Gastroesophageal sphincter (tissue), 4 donors: Measurements from ENCODE around the gene CACNA1C. TPM values are rescaled to one million over a fixed set of nuclear protein-coding genes. Genes with fewer than 3 reads are reported as not detected.

ENCODE experiments used
- ATAC-seq: fragments of 150-250 bp; one replicate; pipeline ENCODE4 v1.9.1; 2016; ENCODE audit warnings: mild to moderate bottlenecking, moderate library complexity
- H3K27ac ChIP-seq, 4 donors: fragments of 200-600 bp; sonication (generic) in 3 of 4; 1 replicate in 3 of 4; 2 replicates in 1 of 4; pipeline ENCODE4 v1.5.1; 2016 to 2019
- H3K27me3 ChIP-seq: fragments of 200-600 bp; sonication (generic); one replicate; pipeline ENCODE4 v1.5.1; 2019
- H3K36me3 ChIP-seq, 2 donors: fragments of 200-600 bp; sonication (generic); one replicate each; pipeline ENCODE4 v1.5.1; 2019; ENCODE audit warnings: control low read depth in 1 of 2
- H3K4me1 ChIP-seq, 3 donors: fragments of 200-600 bp; sonication (generic); 1 replicate in 2 of 3; 2 replicates in 1 of 3; pipeline ENCODE4 v1.5.1; 2016 to 2019; ENCODE audit warnings: control low read depth in 2 of 3
- H3K4me3 ChIP-seq, 2 donors: fragments of 200-600 bp; sonication (generic); one replicate each; pipeline ENCODE4 v1.5.1; 2019; ENCODE audit warnings: mild to moderate bottlenecking in 1 of 2, moderate library complexity in 1 of 2
- H3K9me3 ChIP-seq, 3 donors: fragments of 200-600 bp; sonication (generic); one replicate each; pipeline ENCODE4 v1.5.1; 2017 to 2019; ENCODE audit warnings: control low read depth in 2 of 3
- EP300 ChIP-seq: sonication (generic); formaldehyde crosslinking; IDR thresholded peaks from one replicate; pipeline ENCODE4 v1.6.1; 2017; ENCODE audit warnings: antibody characterized with exemption, mild to moderate bottlenecking
- POLR2A ChIP-seq, 2 donors: fragments of 450-650 bp; IDR thresholded peaks; one replicate each; pipeline ENCODE4 v1.6.1; 2017; ENCODE audit warnings: antibody characterized with exemption in 2 of 2, mild to moderate bottlenecking in 2 of 2, moderate library complexity in 1 of 2
- POLR2AphosphoS5 ChIP-seq: sonication (generic); formaldehyde crosslinking; IDR thresholded peaks from one replicate; pipeline ENCODE4 v1.6.1; 2017; ENCODE audit warnings: antibody characterized with exemption
- WGBS, 2 donors: methylation state at CpG; one replicate each; pipeline ENCODE4 v1.1.5; 2018; ENCODE audit warnings: low coverage in 1 of 2; 5-methylcytosine and 5-hydroxymethylcytosine counted together
- total RNA-seq, 4 donors: library from RNA; depleted of rRNA; stranded (reverse); fragments of >200 nt; gene quantifications; one replicate each; pipeline ENCODE4 v1.1.0, GENCODE V29; 2016
- TF ChIP-seq, protein P1 (sequence below), 4 experiments: fragments of 200-600 bp in 2 of 4; fragments of 450-650 bp in 2 of 4; sonication (generic) in 1 of 4; IDR thresholded peaks; one replicate each; pipeline ENCODE4 v1.5.1; 2017 to 2019; ENCODE audit warnings: antibody characterized with exemption in 4 of 4, mild to moderate bottlenecking in 2 of 4, moderate library complexity in 2 of 4

Gene CACNA1C
- total RNA-seq, 4 donors from 2014 or later = 22.9 to 96.2 (median 41.4) TPM

DNA sequence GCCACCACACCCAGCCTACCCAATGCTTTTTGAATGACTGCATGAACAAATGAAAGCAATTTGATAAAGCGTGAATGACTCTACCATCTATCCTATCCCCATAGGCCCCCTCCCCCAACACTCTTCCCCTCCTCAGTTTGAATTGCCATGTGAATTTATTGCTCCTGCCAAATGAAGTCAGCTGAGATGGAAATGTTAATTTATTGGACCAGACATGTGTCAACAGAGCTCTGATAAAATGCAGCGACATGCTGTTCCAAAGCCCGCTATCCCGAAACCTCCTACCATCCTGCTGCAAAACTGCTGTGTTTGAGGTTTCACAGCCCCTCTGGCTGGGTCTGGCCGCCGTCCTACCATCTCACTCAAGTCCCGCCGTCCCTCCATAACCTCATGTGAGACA, 360.5 kb downstream of the CACNA1C start:
- Histone ChIP-seq H3K4me3 (no peak overlapping the region), H3K27me3 (no peaks in the 10 kb centered on the region), H3K9me3 (no peaks in the 10 kb centered on the region), H3K27ac (no peak overlapping the region), H3K36me3 (no peaks in the 10 kb centered on the region), H3K4me1 (peaks cover 0 to 13% (median 0%) of the 10 kb centered on the region in 3 donors)
- no peak for TF ChIP-seq POLR2A (IDR thresholded peaks at IDR 0.05)
- no peak for TF ChIP-seq POLR2AphosphoS5
- TF ChIP-seq, protein P1, sequence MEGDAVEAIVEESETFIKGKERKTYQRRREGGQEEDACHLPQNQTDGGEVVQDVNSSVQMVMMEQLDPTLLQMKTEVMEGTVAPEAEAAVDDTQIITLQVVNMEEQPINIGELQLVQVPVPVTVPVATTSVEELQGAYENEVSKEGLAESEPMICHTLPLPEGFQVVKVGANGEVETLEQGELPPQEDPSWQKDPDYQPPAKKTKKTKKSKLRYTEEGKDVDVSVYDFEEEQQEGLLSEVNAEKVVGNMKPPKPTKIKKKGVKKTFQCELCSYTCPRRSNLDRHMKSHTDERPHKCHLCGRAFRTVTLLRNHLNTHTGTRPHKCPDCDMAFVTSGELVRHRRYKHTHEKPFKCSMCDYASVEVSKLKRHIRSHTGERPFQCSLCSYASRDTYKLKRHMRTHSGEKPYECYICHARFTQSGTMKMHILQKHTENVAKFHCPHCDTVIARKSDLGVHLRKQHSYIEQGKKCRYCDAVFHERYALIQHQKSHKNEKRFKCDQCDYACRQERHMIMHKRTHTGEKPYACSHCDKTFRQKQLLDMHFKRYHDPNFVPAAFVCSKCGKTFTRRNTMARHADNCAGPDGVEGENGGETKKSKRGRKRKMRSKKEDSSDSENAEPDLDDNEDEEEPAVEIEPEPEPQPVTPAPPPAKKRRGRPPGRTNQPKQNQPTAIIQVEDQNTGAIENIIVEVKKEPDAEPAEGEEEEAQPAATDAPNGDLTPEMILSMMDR (IDR thresholded peaks at IDR 0.05) = no peak
- no peak for TF ChIP-seq EP300
- 96 to 97% methylated on average over 8 of the region's 8 CpGs for WGBS, 2 donors
- no peak for ATAC-seq

DNA sequence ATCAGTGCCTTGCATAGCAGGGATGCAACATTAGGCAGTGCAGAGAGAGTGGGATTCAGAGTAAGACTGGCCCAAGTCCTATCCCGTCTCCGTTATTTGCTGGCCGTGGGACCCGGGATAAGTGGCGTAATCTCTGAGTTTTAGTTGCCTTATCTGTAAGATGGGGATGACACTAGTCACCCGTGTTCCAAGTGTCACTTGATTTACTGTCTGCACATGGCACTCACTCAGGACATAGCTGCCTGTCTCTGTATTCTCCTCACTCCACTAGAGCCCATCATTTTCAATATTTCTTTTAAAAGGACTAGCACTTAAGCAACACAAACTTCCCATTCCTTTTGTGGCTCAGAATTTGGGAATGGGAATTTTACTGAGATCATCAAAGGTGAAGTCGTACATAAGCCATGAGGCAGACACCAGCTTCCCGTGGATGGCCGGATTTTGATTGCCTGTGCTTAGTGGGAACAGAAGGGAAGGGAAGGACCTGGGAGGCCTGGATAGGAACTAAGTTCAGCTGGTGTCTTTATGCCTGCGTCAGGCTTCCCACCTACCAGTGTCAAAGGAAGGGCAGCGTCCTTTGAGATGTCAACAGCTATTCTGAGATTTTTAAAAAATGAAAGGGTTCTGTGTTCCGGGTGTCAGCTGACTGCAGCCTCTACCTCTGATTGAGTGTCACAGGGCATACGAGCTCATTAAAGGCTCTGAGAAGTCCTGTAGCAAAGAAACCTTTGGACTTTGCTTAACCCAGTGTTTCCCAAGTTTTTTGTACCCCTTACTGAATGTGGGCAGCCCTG, 361.4 kb downstream of the CACNA1C start:
- WGBS, 2 donors = 71 to 84% methylated on average over 10 to 11 of the region's 13 CpGs
- Histone ChIP-seq H3K27me3 (no peaks in the 10 kb centered on the region), H3K4me1 (peaks cover 0 to 13% (median 0%) of the 10 kb centered on the region in 3 donors), H3K4me3 (no peak overlapping the region), H3K27ac (no peak overlapping the region), H3K36me3 (no peaks in the 10 kb centered on the region), H3K9me3 (no peaks in the 10 kb centered on the region)
- TF ChIP-seq POLR2A (IDR thresholded peaks at IDR 0.05) (no peak), EP300 (no peak), POLR2AphosphoS5 (no peak)
- TF ChIP-seq, protein P1 (IDR thresholded peaks at IDR 0.05) = no peak
- no peak for ATAC-seq

- TF ChIP-seq, protein P1 (IDR thresholded peaks at IDR 0.05) = no peak
- TF ChIP-seq EP300 (no peak), POLR2A (IDR thresholded peaks at IDR 0.05) (no peak), POLR2AphosphoS5 (no peak)
- Histone ChIP-seq H3K36me3 (no peaks in the 10 kb centered on the region), H3K27me3 (no peaks in the 10 kb centered on the region), H3K4me1 (peaks cover 0 to 13% (median 0%) of the 10 kb centered on the region in 3 donors), H3K4me3 (no peak overlapping the region), H3K9me3 (no peaks in the 10 kb centered on the region), H3K27ac (no peak overlapping the region)
- WGBS, 2 donors = 61 to 91% methylated on average over 5 to 11 of the region's 19 CpGs
- ATAC-seq = no peak
Measured at GRCh38 chr12:2414810-2415567, 362.2 kb downstream of the CACNA1C start.

GRCh38 chr12:2415568-2415944, 362.8 kb downstream of the CACNA1C start:
- ATAC-seq = no peak
- WGBS, 2 donors = 80 to 89% methylated on average over 1 to 8 of the region's 10 CpGs
- no peak overlapping the region for H3K4me3 ChIP-seq
- peaks cover 0 to 13% (median 0%) of the 10 kb centered on the region in 3 donors for H3K4me1 ChIP-seq
- no peaks in the 10 kb centered on the region for H3K36me3 ChIP-seq
- no peaks in the 10 kb centered on the region for H3K27me3 ChIP-seq
- H3K9me3 ChIP-seq = no peaks in the 10 kb centered on the region
- TF ChIP-seq EP300 = no peak
- TF ChIP-seq, protein P1 (IDR thresholded peaks at IDR 0.05) = no peak
- no peak for TF ChIP-seq POLR2A (IDR thresholded peaks at IDR 0.05)
- no peak for TF ChIP-seq POLR2AphosphoS5
- H3K27ac ChIP-seq = no peak overlapping the region
